ENCODE results near the gene ITGA8.
"Not testable (repeated sequence)": the region's sequence is repeated elsewhere in the genome, so short reads cannot be mapped to it uniquely, and the experiment has no call there.

Gene ITGA8

DNA sequence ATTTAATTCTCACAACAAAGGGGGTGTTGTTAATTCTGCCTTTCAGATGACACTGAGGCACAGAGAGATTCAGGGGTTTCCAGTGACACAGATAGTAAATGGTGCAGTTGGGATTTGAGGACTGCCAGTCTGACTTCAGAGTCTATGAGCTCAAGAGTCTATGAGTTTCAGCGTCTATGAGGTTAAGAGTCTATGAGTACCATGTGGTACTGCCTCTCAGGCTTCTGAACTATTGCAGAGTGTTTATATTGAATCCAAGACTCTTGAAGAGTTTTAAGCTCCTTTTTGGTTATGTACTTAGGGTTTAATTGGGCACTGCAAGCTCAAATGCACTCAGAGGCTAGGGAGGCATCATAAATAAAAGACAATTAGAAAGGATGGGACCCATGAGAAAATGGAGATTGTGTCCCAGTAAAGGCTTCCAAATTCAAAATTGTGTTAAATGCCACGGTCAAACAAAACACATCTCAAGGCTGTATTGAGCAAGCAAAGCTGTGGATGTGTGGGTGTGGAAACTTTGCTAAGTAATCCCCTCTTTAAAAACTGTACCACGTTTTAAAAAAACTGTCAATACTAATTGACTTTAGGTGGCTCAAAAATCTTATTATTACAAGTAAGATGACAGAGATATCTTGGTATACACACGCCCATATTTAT, 224.7 kb downstream of the ITGA8 start:
- DNase-seq (ENCODE audit: low read depth in 2 of 2), result no peak

GRCh38 chr10:15491856-15492642, 227.7 kb downstream of the ITGA8 start:
- no peak for DNase-seq (ENCODE audit: low read depth in 2 of 2)

DNA sequence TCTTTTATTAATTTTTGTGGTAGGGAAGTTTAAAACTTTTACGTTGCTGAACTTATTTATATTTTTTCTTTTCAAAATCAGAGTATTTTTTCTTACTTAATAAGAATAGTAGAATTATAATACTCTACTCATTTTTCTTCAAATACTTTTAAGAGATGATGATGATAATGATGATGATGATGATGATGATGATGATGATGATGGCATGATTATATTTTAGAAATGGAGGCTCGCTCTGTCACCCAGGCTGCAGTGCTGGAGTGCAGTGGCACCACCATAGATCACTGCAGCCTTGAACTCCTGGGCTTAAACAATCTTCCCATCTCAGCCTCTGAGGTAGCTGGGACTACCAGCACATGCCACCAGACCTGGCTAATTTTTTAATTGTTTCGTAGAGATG, 230.3 kb downstream of the ITGA8 start:
- no peak for DNase-seq (ENCODE audit: low read depth in 2 of 2)

- no peak for DNase-seq (ENCODE audit: low read depth in 2 of 2)
These were observed 232.3 kb downstream of the ITGA8 start for GRCh38 chr10:15487376-15487775.

GRCh38 chr10:15486404-15486803, 233.3 kb downstream of the ITGA8 start:
- DNase-seq (ENCODE audit: low read depth in 2 of 2), result no peak

- DNase-seq (ENCODE audit: low read depth in 2 of 2), result no peak
These were observed 233.9 kb downstream of the ITGA8 start for GRCh38 chr10:15485684-15486316.

- DNase-seq (ENCODE audit: low read depth in 2 of 2), result no peak
These were observed 234.7 kb downstream of the ITGA8 start for GRCh38 chr10:15485027-15485426.

DNA sequence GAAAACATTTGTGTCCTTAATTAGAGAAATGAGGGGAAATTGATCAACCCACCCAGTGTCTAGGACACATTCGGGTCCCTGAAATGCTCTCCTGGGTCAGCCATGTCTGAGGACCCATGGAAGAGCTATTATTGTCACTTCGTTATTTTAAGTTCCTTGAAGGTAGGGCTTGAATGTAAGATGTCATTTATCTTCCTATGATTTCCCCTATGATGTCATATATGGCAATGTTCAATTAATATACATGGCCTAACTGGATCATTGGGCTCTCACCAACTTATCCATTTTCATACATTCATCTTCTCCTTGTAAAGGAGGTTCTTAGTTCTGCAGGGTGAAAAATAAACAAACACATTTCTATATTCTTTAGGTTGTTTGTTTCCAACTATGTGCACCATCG, 235.6 kb downstream of the ITGA8 start:
- DNase-seq (ENCODE audit: low read depth in 2 of 2), result no peak

DNA sequence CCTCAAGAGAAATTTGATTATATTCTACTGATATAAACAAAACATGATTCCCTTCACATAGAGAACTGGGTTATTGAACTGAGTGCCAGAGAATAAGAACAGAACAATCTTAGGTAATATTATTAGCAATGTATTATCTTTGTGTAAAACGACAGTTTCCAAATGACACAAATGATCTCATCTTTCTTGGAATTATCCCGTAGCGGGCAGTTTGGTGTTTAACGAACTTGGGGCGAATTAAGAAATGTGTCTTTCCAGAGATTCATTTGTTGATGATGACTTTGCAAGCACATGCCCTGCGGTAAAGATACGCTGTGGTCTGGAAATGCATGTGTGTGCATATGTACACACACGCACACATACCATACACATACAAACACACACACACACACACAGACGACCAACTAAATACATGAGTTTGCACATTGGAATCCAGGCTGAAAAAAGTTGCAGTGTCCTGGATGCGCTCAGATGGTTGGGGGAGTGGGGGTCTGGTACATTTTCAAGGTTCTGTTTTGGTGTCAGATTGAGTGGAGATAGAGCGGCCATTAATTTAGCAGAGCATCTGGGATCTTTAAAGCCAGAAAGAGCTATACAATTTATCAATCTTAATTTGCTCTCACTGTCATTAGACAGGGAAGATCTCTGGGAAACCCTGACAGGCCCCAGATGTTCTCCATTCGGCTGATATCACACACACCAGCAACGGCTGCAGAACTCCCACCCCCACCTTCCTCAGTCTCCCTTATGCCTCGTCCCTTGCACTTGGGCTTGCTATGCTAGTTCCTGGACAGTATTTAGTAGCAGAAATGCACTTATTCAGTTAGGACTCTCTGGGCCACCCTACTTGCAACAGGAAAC, 236.3 kb downstream of the ITGA8 start:
- no peak for DNase-seq (ENCODE audit: low read depth in 2 of 2)

GRCh38 chr10:15482156-15482555, 237.6 kb downstream of the ITGA8 start:
- no peak for DNase-seq (ENCODE audit: low read depth in 2 of 2)

DNA sequence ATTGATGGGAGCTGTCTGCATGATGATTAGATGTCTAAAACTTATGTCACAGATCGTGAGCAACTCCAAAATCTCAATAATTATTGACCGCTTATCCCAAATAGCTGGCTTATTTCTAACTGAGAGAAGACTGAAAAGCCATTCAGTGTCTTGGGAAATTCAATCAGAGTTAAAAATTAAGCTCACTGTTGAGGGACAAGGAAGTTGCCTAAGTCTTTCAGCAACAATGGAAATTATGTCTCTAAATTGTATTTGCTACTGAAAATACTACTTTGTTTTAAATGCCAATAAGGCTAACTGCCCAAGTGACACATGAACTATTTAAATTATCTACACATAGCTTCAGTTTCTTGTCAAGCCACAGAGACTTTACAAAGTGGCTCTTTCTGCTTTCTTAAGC, 240.8 kb downstream of the ITGA8 start:
- no peak for DNase-seq (ENCODE audit: low read depth in 2 of 2)

- no peak for DNase-seq (ENCODE audit: low read depth in 2 of 2)
These were observed 241.3 kb downstream of the ITGA8 start for GRCh38 chr10:15478429-15478828.

GRCh38 chr10:15476337-15476736, 243.4 kb downstream of the ITGA8 start:
- no peak for DNase-seq (ENCODE audit: low read depth in 2 of 2)

- not testable (repeated sequence) for DNase-seq (ENCODE audit: low read depth in 2 of 2)
These were observed 244.3 kb downstream of the ITGA8 start for GRCh38 chr10:15475439-15475838.

GRCh38 chr10:15474671-15475070, 245.1 kb downstream of the ITGA8 start:
- DNase-seq (ENCODE audit: low read depth in 2 of 2), result no peak

- DNase-seq (ENCODE audit: low read depth in 2 of 2), result no peak
These were observed 246.3 kb downstream of the ITGA8 start for GRCh38 chr10:15473396-15473767.

DNA sequence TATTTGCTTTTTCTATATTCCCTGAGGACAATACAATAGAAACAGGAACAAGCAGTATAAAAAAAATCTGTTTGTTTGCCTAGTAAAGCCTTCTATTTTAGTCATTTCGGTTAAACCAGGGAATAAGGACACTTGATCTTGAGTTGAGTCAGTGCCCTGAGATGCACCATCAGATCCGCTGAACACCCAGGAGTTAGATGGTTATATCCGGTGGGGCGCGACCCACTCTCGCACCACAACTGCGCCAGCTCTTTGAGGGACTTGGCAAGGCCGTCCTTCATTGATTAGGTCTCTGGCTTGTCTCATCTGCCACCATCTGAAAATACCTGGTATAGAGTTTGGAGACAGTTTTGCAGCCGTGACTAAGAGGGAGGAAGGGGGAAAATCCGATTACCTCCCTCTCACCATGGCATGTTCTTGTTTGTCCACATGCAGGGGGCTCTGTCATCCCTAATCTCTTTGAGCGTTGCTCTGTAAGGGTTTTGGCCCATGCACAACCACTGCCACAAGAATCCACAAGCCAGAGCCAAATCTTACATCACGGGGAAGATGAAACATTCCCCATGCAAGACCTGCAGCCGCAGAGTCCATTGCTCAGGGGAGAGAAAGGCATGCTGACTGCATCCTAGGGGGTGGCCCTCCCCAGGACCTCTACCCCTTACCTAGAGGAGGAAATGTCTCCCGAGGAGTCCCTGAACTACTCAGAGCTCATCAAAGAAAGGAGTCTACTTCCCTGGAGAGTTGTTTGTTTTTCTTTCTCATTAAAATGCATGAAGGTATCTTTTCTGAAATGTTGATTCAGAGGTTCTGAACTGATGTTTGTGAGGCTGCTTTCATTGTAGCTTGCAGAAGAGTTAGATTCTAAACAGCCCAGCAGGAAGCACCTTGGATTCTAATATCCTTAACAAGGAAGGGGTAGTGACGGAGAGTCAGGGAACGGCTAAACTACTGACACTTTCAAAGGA, 247.0 kb downstream of the ITGA8 start:
- DNase-seq (ENCODE audit: low read depth in 2 of 2), result no peak

DNA sequence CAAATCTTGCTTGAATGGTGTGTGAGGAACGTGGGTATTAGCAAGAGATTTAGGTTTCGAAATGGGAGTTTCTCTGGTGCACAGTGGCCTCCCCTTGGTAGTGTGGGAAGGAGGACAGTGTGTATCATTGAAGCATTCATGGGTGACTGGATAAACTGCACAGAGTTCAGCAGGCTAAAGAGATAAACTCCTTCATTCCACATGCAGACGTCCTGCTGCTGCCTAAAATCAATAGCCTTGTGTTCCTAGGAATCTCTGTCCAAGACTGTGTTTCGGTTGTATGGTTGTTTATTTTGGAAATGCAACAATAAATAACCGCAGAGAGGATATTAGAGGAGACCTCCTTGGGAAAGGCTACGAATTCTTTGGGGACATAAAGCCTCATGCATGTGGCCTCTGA, 247.7 kb downstream of the ITGA8 start:
- no peak for DNase-seq (ENCODE audit: low read depth in 2 of 2)

DNA sequence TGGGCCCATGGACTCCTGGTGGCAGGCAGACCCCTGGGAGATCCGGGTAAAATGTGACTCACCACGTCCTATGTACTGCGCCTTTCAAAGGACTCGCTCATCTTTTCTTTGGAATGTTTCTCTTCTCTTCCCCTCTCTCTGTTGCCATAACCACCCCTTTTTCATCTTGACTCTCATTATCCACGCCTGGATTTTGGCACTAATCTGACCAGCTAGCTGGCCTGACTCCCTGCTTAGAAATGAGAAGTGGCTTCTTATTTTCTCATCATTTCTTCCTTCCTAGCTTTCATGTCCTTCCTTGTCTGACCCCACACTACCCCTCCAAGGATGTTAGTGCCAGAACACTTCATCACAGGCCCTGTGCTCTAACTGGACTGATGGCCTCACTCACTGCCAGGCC, 250.6 kb downstream of the ITGA8 start:
- DNase-seq (ENCODE audit: low read depth in 2 of 2), result no peak

GRCh38 chr10:15464381-15464780, 255.3 kb downstream of the ITGA8 start:
- no peak for DNase-seq (ENCODE audit: low read depth in 2 of 2)

Measured in stimulated activated CD8-positive, alpha-beta memory T cell treated with anti-CD3 and anti-CD28 coated beads, Interleukin-15, amount 100 ng/mL, for 4 hours (primary cell).